Fibroblast of mammary gland (primary cell): ENCODE data around the gene EGR2.
A peak's percentile ranks its signal among the peaks of the same experiment; 100 is the strongest.
"Not testable (repeated sequence)": the region's sequence is repeated elsewhere in the genome, so short reads cannot be mapped to it uniquely, and the experiment has no call there.

Experiments used
- DNase-seq: peaks from one replicate; pipeline ENCODE4 v3.0.0-alpha.2; 2010; ENCODE audit warnings: low read depth
- H3K4me3 ChIP-seq: 2 replicates; pipeline ENCODE4 v1.5.1; 2011; ENCODE audit warnings: low read depth, mild to moderate bottlenecking, low read length, moderate library complexity; ENCODE audit not compliant: control insufficient read depth
- CTCF ChIP-seq: conservative IDR thresholded peaks from 2 replicates; pipeline ENCODE4 v1.5.1; 2011; ENCODE audit warnings: low read depth, low read length, inconsistent platforms; ENCODE audit not compliant: control insufficient read depth, insufficient read depth

Gene EGR2

DNA sequence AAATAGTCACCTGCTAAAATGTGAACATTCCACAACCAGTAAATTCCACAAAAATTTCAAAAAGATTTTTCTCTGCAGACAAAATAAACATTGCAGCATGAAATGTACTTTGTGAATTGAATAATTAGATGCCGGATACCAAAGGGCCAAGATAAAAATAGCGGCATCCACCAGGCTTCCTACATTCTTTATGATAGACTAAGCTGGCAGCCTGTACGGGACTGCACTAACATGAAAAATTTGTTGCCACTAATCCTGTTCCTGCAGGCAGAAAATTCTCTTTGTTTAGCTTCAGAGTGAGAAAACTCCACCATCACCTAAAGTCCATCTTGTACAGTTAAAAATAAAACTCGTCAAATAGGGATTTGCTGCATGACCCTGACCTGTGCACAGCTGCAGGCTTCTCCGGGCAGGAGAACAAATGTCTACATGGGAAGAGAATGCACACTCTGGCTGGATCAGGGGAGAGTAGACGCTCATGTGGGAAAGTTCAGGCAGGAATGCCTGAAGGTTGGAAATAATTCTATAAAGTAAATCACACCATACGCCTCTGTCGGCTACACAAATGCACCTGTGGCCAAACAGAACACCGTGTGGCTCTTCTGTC lies 27.2 kb downstream of the EGR2 start:
- H3K4me3 ChIP-seq, result no peak overlapping the region
- no peak for TF ChIP-seq CTCF
- no peak for DNase-seq

DNA sequence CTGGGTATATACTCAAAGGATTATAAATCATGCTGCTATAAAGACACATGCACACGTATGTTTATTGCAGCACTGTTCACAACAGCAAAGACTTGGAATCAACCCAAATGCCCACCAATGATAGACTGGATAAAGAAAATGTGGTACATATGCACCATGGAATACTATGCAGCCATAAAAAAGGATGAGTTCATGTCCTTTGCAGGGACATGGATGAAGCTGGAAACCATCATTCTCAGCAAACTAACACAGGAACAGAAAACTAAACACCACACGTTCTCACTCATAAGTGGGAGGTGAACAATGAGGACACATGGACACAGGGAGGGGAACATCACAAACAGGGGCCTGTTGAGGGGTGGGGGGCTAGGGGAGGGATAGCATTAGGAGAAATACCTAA lies 27.9 kb downstream of the EGR2 start:
- not testable (repeated sequence) for DNase-seq, H3K4me3 ChIP-seq

- DNase-seq, H3K4me3 ChIP-seq: not testable (repeated sequence)
Observed at GRCh38 chr10:62784537-62784936, 31.6 kb downstream of the EGR2 start.

- peak; percentile 75 for DNase-seq
- no peak overlapping the region for H3K4me3 ChIP-seq
- no peak for TF ChIP-seq CTCF
Observed at GRCh38 chr10:62779487-62780248, 36.5 kb downstream of the EGR2 start.

DNA sequence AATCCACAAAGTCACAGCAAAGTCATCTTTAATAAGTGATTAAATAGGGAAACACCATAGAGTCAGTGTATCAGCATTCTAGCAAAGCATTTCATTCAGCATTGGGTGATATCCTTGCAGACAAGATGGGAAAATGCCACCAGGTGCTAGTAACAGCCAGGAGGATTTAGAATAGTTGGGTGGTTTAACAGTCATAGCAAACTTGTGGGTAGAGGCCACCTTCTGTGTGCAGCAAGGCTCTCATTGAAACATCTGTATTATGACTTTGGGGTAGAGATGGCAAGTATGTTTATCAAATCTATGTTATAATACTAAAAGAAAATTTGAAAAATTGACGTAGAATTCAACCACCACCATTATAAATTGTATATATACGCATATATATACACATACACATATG lies 38.0 kb downstream of the EGR2 start:
- DNase-seq, result no peak
- no peak overlapping the region for H3K4me3 ChIP-seq
- TF ChIP-seq CTCF, result no peak

DNA sequence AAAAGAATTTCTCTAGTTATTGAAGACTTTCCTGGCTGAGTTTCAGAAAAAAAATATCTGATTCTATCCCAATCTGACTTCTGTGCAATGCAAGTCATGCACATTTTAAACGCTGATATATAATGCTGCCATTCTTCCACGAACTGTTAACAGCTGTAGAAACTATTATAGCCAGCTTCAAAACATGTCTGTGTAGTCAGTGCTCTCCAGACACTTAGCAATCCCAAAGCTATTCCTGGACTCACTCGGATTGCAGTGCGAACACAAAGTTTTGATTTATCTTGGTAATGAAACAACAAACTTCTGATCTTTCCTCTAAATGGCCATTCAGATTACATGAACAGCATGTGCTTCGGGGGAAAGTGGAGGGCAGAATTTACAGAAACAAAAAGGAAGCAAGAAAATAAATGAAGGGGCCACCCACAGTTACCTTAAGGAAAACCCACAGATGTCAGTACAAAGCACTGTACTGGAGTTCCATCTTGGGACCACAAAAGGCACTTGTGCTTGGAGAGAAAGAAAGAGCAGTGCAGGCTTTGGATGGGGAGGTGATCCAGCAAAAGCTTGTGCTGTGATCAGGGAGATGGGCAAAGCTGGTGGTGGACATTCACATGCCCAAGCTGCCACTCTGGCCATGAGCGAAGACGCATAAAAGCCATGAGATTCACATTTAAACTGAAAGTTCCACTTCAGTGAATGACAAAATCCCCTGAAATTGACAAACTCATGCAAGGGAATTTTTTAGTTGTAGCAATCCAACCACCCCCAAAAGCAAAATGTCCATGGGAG lies 43.8 kb downstream of the EGR2 start:
- no peak for TF ChIP-seq CTCF
- peak; percentile 11 for DNase-seq
- no peak overlapping the region for H3K4me3 ChIP-seq

DNA sequence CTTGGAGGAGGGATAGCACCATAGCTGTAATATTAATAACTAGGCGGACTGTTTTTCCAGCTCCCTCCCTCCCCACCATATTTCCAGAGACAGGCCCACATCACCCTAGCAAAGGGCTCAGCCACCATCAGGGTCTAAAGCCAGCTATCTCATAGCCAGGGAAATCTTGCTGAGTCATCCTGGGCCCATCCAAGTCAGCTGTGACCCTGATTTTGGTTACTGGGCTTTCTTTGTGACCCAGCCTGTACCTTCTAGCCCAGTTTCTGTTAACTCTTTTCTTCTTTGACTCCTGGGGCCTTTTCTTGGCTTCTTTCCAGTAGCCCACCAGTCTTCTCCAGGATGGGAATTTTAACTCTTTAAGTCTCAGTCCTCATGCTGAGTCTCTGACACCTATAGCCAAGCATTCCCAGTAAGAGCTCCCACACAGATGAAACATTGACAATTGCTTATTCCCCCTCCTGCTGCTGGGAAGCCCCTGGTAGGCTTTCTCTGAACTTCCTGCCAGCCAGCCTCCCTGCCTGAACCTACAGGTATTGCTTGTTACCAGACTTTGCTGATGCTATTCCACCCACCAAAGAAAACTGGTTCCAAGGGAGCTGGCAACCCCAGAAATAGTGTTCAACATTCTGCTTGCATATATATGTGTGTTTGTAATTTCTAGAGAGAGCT lies 46.5 kb downstream of the EGR2 start:
- TF ChIP-seq CTCF, result no peak
- peak; percentile 30 for DNase-seq
- no peak overlapping the region for H3K4me3 ChIP-seq
